ENCODE data around the gene ZDHHC6. TPM values are rescaled to one million over a fixed set of nuclear protein-coding genes. Genes with fewer than 3 reads are reported as not detected.
"Not testable (repeated sequence)": the region's sequence is repeated elsewhere in the genome, so short reads cannot be mapped to it uniquely, and the experiment has no call there.

ZDHHC6 gene
- polyA plus RNA-seq, 3 donors, result 34.0 to 39.2 (median 39.0) TPM

DNA sequence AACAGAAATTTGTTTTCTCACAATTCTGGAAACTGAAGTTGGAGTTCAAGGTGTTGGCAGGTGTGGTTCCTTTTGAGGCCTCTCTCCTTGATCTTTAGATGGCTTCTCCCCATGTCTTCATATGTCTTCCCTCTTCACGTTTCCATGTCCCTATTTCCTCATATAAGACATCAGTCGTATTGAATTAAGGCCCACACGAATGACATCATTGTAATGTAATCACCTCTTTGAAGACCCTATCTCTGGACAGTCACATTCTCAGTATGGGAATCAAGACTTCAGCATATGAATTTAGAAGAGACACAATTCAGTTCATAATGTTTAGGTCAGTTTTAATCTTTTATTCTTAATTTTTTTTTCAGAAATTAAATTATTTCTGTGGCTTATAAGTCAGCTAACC, 20.1 kb upstream of the ZDHHC6 start:
- Histone ChIP-seq H3K79me2 (ENCODE audit: insufficient read depth, low read length) (no peaks in the 10 kb centered on the region), H3K27ac (ENCODE audit: low read depth in 1 of 2, low read length in 2 of 2) (no peak overlapping the region), H4K20me1 (ENCODE audit: insufficient read depth, low read length) (peaks cover 19% of the 10 kb centered on the region), H3K9me3 (replicated peaks in 1 of 2; ENCODE audit: control insufficient read depth in 1 of 2, insufficient read depth in 1 of 2, low read length in 2 of 2) (no peaks in the 10 kb centered on the region), H3K4me3 (replicated peaks in 1 of 3; ENCODE audit: low read depth in 2 of 3, low read length in 3 of 3) (no peak overlapping the region), H3K36me3 (replicated peaks in 1 of 2; ENCODE audit: control insufficient read depth in 1 of 2, insufficient read depth in 2 of 2, low read length in 2 of 2) (peaks cover 43 to 88% of the 10 kb centered on the region in 2 donors), H3K4me1 (ENCODE audit: control insufficient read depth in 1 of 2, insufficient read depth in 2 of 2, low read length in 2 of 2) (no peaks in the 10 kb centered on the region), H3K9ac (ENCODE audit: insufficient read depth, low read length, poor library complexity, severe bottlenecking) (no peak overlapping the region), H2AFZ (ENCODE audit: insufficient read depth, low read depth, low read length, poor library complexity, severe bottlenecking) (no peak overlapping the region), H3K4me2 (replicated peaks; ENCODE audit: extremely low read depth, low read length, poor library complexity, severe bottlenecking) (no peak overlapping the region), H3K27me3 (ENCODE audit: control insufficient read depth in 2 of 2, insufficient read depth in 2 of 2, low read length in 2 of 2) (no peaks in the 10 kb centered on the region)
- DNase-seq, result no peak
- no peak for TF ChIP-seq CTCF (IDR thresholded peaks at IDR 0.05)
- Mint-ChIP-seq H3K27ac (no peak overlapping the region), H3K4me1 (peaks cover under 1% of the 10 kb centered on the region), H3K27me3 (ENCODE audit: low read depth in 3 of 3) (no peaks in the 10 kb centered on the region), H3K4me3 (no peak overlapping the region), H3K9me3 (peaks cover 0 to 3% (median 0%) of the 10 kb centered on the region in 7 donors), H3K36me3 (peaks cover 46 to 75% of the 10 kb centered on the region in 2 donors)
- intact Hi-C loops (cut with micrococcal nuclease), result no loop called here
- 84% methylated on average over 2 of the region's 3 CpGs for WGBS (ENCODE audit: insufficient coverage)

GRCh38 chr10:112465299-112465883, 18.7 kb upstream of the ZDHHC6 start:
- no peaks in the 10 kb centered on the region for H3K27me3 Mint-ChIP-seq (ENCODE audit: low read depth in 3 of 3)
- intact Hi-C loops (cut with micrococcal nuclease), result no loop called here
- no peak overlapping the region for H3K4me2 ChIP-seq (replicated peaks; ENCODE audit: extremely low read depth, low read length, poor library complexity, severe bottlenecking)
- no peak overlapping the region for H2AFZ ChIP-seq (ENCODE audit: insufficient read depth, low read depth, low read length, poor library complexity, severe bottlenecking)
- H3K36me3 Mint-ChIP-seq, result peaks cover 56 to 73% of the 10 kb centered on the region in 2 donors
- peaks cover 52 to 95% of the 10 kb centered on the region in 2 donors for H3K36me3 ChIP-seq (replicated peaks in 1 of 2; ENCODE audit: control insufficient read depth in 1 of 2, insufficient read depth in 2 of 2, low read length in 2 of 2)
- H3K27me3 ChIP-seq (ENCODE audit: control insufficient read depth in 2 of 2, insufficient read depth in 2 of 2, low read length in 2 of 2), result no peaks in the 10 kb centered on the region
- no peaks in the 10 kb centered on the region for H3K4me1 ChIP-seq (ENCODE audit: control insufficient read depth in 1 of 2, insufficient read depth in 2 of 2, low read length in 2 of 2)
- H3K79me2 ChIP-seq (ENCODE audit: insufficient read depth, low read length), result no peaks in the 10 kb centered on the region
- no peak overlapping the region for H3K27ac ChIP-seq (ENCODE audit: low read depth in 1 of 2, low read length in 2 of 2)
- H3K4me3 ChIP-seq (replicated peaks in 1 of 3; ENCODE audit: low read depth in 2 of 3, low read length in 3 of 3), result no peak overlapping the region
- no peak overlapping the region for H3K9ac ChIP-seq (ENCODE audit: insufficient read depth, low read length, poor library complexity, severe bottlenecking)
- no peaks in the 10 kb centered on the region for H3K9me3 ChIP-seq (replicated peaks in 1 of 2; ENCODE audit: control insufficient read depth in 1 of 2, insufficient read depth in 1 of 2, low read length in 2 of 2)
- no peak overlapping the region for H3K4me3 Mint-ChIP-seq
- no peak overlapping the region for H3K27ac Mint-ChIP-seq
- no peaks in the 10 kb centered on the region for H3K4me1 Mint-ChIP-seq
- H3K9me3 Mint-ChIP-seq, result peaks cover 0 to 3% (median 0%) of the 10 kb centered on the region in 7 donors
- H4K20me1 ChIP-seq (ENCODE audit: insufficient read depth, low read length), result peaks cover 9% of the 10 kb centered on the region
- TF ChIP-seq CTCF (IDR thresholded peaks at IDR 0.05), result no peak
- WGBS (ENCODE audit: insufficient coverage), result no CpG with 5 or more reads among the region's 3 CpGs
- no peak for DNase-seq

DNA sequence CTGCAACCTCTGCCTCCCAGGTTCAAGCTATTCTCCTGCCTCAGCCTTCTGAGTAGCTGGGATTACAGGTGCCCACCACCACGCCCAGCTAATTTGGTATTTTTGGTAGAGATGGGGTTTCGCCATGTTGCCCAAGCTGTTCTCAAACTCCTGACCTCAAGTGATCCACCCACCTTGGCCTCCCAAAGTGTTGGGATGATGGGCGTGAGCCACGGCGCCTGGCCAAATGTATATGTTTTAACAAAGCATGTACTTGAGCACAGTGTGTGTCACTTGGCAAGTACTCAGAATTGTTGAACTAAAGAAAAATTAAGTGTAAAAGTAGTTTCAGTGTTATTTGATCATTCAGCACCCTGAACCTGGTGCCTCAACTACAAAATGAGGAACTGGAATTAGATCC, 17.4 kb upstream of the ZDHHC6 start:
- H3K9ac ChIP-seq (ENCODE audit: insufficient read depth, low read length, poor library complexity, severe bottlenecking); H2AFZ ChIP-seq (ENCODE audit: insufficient read depth, low read depth, low read length, poor library complexity, severe bottlenecking); H3K27ac Mint-ChIP-seq; H3K4me3 Mint-ChIP-seq; H3K27ac ChIP-seq (ENCODE audit: low read depth in 1 of 2, low read length in 2 of 2); intact Hi-C loops (cut with micrococcal nuclease); H3K4me1 Mint-ChIP-seq; H3K79me2 ChIP-seq (ENCODE audit: insufficient read depth, low read length); DNase-seq; H3K27me3 Mint-ChIP-seq (ENCODE audit: low read depth in 3 of 3); H3K4me3 ChIP-seq (replicated peaks in 1 of 3; ENCODE audit: low read depth in 2 of 3, low read length in 3 of 3); H3K9me3 Mint-ChIP-seq; H4K20me1 ChIP-seq (ENCODE audit: insufficient read depth, low read length); H3K9me3 ChIP-seq (replicated peaks in 1 of 2; ENCODE audit: control insufficient read depth in 1 of 2, insufficient read depth in 1 of 2, low read length in 2 of 2); H3K27me3 ChIP-seq (ENCODE audit: control insufficient read depth in 2 of 2, insufficient read depth in 2 of 2, low read length in 2 of 2); H3K4me2 ChIP-seq (replicated peaks; ENCODE audit: extremely low read depth, low read length, poor library complexity, severe bottlenecking); H3K4me1 ChIP-seq (ENCODE audit: control insufficient read depth in 1 of 2, insufficient read depth in 2 of 2, low read length in 2 of 2): not testable (repeated sequence)
- H3K36me3 Mint-ChIP-seq, result peaks cover 57 to 66% of the 10 kb centered on the region in 2 donors
- peaks cover 39 to 89% of the 10 kb centered on the region in 2 donors for H3K36me3 ChIP-seq (replicated peaks in 1 of 2; ENCODE audit: control insufficient read depth in 1 of 2, insufficient read depth in 2 of 2, low read length in 2 of 2)
- WGBS (ENCODE audit: insufficient coverage), result no CpG with 5 or more reads among the region's 5 CpGs

Data from CD14-positive monocyte (primary cell).